Panc1 (cell line): ENCODE results near the gene SDR9C7.

Experiments
- SIN3A ChIP-seq: IDR thresholded peaks from 2 replicates; pipeline ENCODE4 v1.6.1; 2012; ENCODE audit warnings: low read depth, mild to moderate bottlenecking, low read length, moderate library complexity, borderline replicate concordance; ENCODE audit not compliant: insufficient read depth
- TF ChIP-seq, protein P1 (sequence below): fragments of 450-650 bp; IDR thresholded peaks from 2 replicates; pipeline ENCODE4 v1.5.1; 2017; ENCODE audit warnings: mild to moderate bottlenecking

DNA sequence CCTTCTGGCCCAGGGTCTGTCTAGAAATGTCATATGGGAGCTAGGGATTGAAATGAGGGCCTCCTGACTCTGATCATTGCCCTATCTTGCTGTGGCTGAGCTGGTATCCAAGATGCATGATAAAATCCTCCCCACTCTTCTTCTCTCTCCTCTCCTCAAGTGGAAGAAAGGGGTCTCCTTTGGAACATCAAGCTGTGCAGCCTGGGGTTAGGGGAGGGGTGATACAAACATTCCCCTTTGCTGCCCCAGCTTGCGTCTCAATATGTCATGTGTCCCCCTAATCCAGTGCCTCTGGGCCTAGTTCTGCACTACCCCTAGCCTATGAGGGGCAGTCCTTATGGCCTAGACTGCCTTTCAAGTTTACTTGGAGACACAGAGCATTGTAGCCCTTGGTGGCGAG lies 14.7 kb upstream of the SDR9C7 start:
- TF ChIP-seq, protein P1, sequence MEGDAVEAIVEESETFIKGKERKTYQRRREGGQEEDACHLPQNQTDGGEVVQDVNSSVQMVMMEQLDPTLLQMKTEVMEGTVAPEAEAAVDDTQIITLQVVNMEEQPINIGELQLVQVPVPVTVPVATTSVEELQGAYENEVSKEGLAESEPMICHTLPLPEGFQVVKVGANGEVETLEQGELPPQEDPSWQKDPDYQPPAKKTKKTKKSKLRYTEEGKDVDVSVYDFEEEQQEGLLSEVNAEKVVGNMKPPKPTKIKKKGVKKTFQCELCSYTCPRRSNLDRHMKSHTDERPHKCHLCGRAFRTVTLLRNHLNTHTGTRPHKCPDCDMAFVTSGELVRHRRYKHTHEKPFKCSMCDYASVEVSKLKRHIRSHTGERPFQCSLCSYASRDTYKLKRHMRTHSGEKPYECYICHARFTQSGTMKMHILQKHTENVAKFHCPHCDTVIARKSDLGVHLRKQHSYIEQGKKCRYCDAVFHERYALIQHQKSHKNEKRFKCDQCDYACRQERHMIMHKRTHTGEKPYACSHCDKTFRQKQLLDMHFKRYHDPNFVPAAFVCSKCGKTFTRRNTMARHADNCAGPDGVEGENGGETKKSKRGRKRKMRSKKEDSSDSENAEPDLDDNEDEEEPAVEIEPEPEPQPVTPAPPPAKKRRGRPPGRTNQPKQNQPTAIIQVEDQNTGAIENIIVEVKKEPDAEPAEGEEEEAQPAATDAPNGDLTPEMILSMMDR, result no peak
- TF ChIP-seq SIN3A, result no peak
